Endothelial cell of umbilical vein (primary cell): ENCODE data around the gene TMEM208. TPM values are rescaled to one million over a fixed set of nuclear protein-coding genes. Genes with fewer than 3 reads are reported as not detected.

ENCODE experiments used
- BruUV-seq: library from RNA; stranded (reverse); fragments of 400-500 nt; replicated peaks from 2 replicates; lab custom pipeline; 2021; lab: Mats Ljungman, UMichigan
- CTCF ChIA-PET: fragments of 300-600, 350-600 bp; sonication (Branson Sonifier 250); formaldehyde crosslinking; loops from one replicate; lab custom pipeline; 2021; ENCODE audit warnings: antibody characterized with exemption, inconsistent platforms; lab: Charles Lee
- POLR2A ChIA-PET: fragments of 300-600, 350-600 bp; sonication (Branson Sonifier 250); formaldehyde crosslinking; loops from one replicate; lab custom pipeline; 2021; ENCODE audit warnings: antibody characterized with exemption, inconsistent platforms; lab: Charles Lee
- DNase-seq: peaks from one replicate; pipeline ENCODE4 v3.0.0-alpha.2; 2011; ENCODE audit warnings: low read depth, low spot score
- FAIRE-seq: peaks from 2 replicates; lab custom pipeline; 2011; peaks lifted over from hg19 to GRCh38; lab: Jason Lieb, UNC
- H2AFZ ChIP-seq: 2 replicates; pipeline ENCODE4 v1.6.0; 2012; ENCODE audit warnings: low read depth, low read length, control low read depth, inconsistent platforms
- H3K27ac ChIP-seq: 2 replicates; pipeline ENCODE4 v1.5.1; 2011; ENCODE audit warnings: low read depth, mild to moderate bottlenecking, control low read depth, low read length, moderate library complexity; ENCODE audit not compliant: insufficient read depth
- H3K27me3 ChIP-seq, 2 experiments: 2 replicates each; pipeline versions ENCODE4 v1.6.0 to v1.6.1; 2011; ENCODE audit warnings: low read length in 2 of 2, mixed read lengths in 1 of 2; ENCODE audit not compliant: control insufficient read depth in 2 of 2, insufficient read depth in 2 of 2
- H3K36me3 ChIP-seq, 2 experiments: 2 replicates in 1 of 2; 3 replicates in 1 of 2; pipeline ENCODE4 v1.5.1; 2011; ENCODE audit warnings: low read length in 2 of 2, mild to moderate bottlenecking in 1 of 2, moderate library complexity in 1 of 2; ENCODE audit not compliant: control insufficient read depth in 2 of 2, insufficient read depth in 2 of 2; ENCODE audit errors: extremely low read depth in 1 of 2
- H3K4me1 ChIP-seq: 3 replicates; pipeline ENCODE4 v1.5.1; 2011; ENCODE audit warnings: mild to moderate bottlenecking, low read length; ENCODE audit not compliant: control insufficient read depth, insufficient read depth; ENCODE audit errors: extremely low read depth
- H3K4me2 ChIP-seq: 2 replicates; pipeline ENCODE4 v1.6.1; 2011; ENCODE audit warnings: low read length, control low read depth, mixed read lengths; ENCODE audit not compliant: insufficient read depth
- H3K4me3 ChIP-seq, 3 experiments: fragments of 200-600 bp in 1 of 3; sonication (generic), shearing (Covaris generic) in 1 of 3; replicated peaks in 1 of 3; 2 replicates each; pipeline ENCODE4 v1.5.1; 2011 to 2016; ENCODE audit warnings: control low read depth in 3 of 3, low read length in 3 of 3, mild to moderate bottlenecking in 2 of 3, inconsistent platforms in 1 of 3, low read depth in 1 of 3, moderate library complexity in 1 of 3; ENCODE audit not compliant: insufficient read depth in 1 of 3
- H3K79me2 ChIP-seq: 2 replicates; pipeline ENCODE4 v1.6.0; 2012; ENCODE audit warnings: low read length, inconsistent platforms; ENCODE audit not compliant: control insufficient read depth, insufficient read depth
- H3K9ac ChIP-seq: replicated peaks from 2 replicates; pipeline ENCODE3; 2011; ENCODE audit warnings: low read length, control low read depth; ENCODE audit not compliant: insufficient read depth; ENCODE audit errors: extremely low read depth
- H3K9me1 ChIP-seq: replicated peaks from 3 replicates; pipeline ENCODE4 v1.6.0; 2011; ENCODE audit warnings: mild to moderate bottlenecking, low read length; ENCODE audit not compliant: control insufficient read depth, insufficient read depth; ENCODE audit errors: extremely low read depth
- H3K9me3 ChIP-seq: replicated peaks from 2 replicates; pipeline ENCODE4 v1.5.1; 2012; ENCODE audit warnings: low read length, inconsistent platforms; ENCODE audit not compliant: control insufficient read depth, insufficient read depth
- H4K20me1 ChIP-seq: replicated peaks from 2 replicates; pipeline ENCODE3; 2011; ENCODE audit warnings: mild to moderate bottlenecking, low read length; ENCODE audit not compliant: control insufficient read depth, insufficient read depth; ENCODE audit errors: extremely low read depth
- EZH2 ChIP-seq: IDR thresholded peaks from 2 replicates; pipeline ENCODE4 v1.6.1; 2012; ENCODE audit warnings: borderline replicate concordance, low read depth, mild to moderate bottlenecking, moderate library complexity, low read length, inconsistent platforms; ENCODE audit not compliant: severe bottlenecking
- GATA2 ChIP-seq: IDR thresholded peaks from 2 replicates; pipeline ENCODE4 v1.7.0; 2011; ENCODE audit warnings: low read depth, mild to moderate bottlenecking, moderate library complexity, mixed read lengths, low read length; ENCODE audit not compliant: insufficient read length, insufficient read depth
- MAX ChIP-seq: IDR thresholded peaks from 2 replicates; pipeline ENCODE4 v1.6.1; 2011; ENCODE audit not compliant: insufficient read depth, insufficient read length
- MYC ChIP-seq: IDR thresholded peaks from one replicate; pipeline ENCODE4 v1.6.1; 2011; ENCODE audit warnings: mild to moderate bottlenecking, low read depth, low read length
- dilution Hi-C: fragments of 300-500 bp; cut with MboI; formaldehyde crosslinking; loops from one replicate; pipeline ENCODE4 v1.15.0; 2019; ENCODE audit warnings: low sequenced_read_pairs; ENCODE audit not compliant: extremely low pct_ligation_motif_present
- intact Hi-C: fragments of 100-400 bp; cut with micrococcal nuclease; formaldehyde crosslinking; loops from one replicate; pipeline ENCODE4 v1.10.0; 2022
- polyA plus RNA-seq, 4 experiments: library from polyadenylated mRNA; depleted of rRNA in 3 of 4; stranded (reverse) in 3 of 4; unstranded in 1 of 4; fragments of >200 nt; gene quantifications; 2 replicates each; pipeline versions ENCODE4 v1.2.1 to v1.2.3, GENCODE V29; 2011 to 2012; ENCODE audit warnings: missing spikeins in 1 of 4
- total RNA-seq: library from RNA; stranded (reverse); gene quantifications from 2 replicates; pipeline ENCODE4 v1.2.3, GENCODE V29; 2021
- TF ChIP-seq, protein P1 (sequence below), 2 donors: IDR thresholded peaks; 1 replicate in 1 of 2; 2 replicates in 1 of 2; pipeline ENCODE4 v1.5.1; 2011; ENCODE audit warnings: low read length in 2 of 2, mild to moderate bottlenecking in 2 of 2, moderate library complexity in 2 of 2, control low read depth in 1 of 2, inconsistent platforms in 1 of 2, low read depth in 1 of 2; ENCODE audit not compliant: insufficient read depth in 1 of 2; ENCODE audit errors: extremely low read depth in 1 of 2

The TMEM208 gene
- total and polyA plus RNA-seq, 2 donors (not counting 3 experiments of a cell fraction or from before 2014, with no cell fraction given), result 35.3 to 94.0 TPM

- H3K27ac ChIP-seq, result no peak overlapping the region
- H3K9me3 ChIP-seq, result no peaks in the 10 kb centered on the region
- dilution Hi-C loops (no loop called here), intact Hi-C loops (no loop called here)
- TF ChIP-seq MYC (no peak), MAX (no peak)
- no peak overlapping the region for H3K4me3 ChIP-seq
- no TSS peak for BruUV-seq
- H3K36me3 ChIP-seq, result peaks cover 0 to 10% of the 10 kb centered on the region in 2 experiments
- DNase-seq (no peak), FAIRE-seq (no peak)
- no peak overlapping the region for H3K4me2 ChIP-seq
- H3K27me3 ChIP-seq, result no peaks in the 10 kb centered on the region
- H3K4me1 ChIP-seq, result peaks cover 5% of the 10 kb centered on the region
- ChIA-PET CTCF (interaction anchor here (0.8 to 1.9 kb wide), 4 partner anchors 9 to 53 kb away, joined by 3 to 10 read pairs (median 3); partner anchors contain the start of gene ELMO3), POLR2A (no interaction called here)
- H4K20me1 ChIP-seq, result no peaks in the 10 kb centered on the region
- no peaks in the 10 kb centered on the region for H3K9me1 ChIP-seq
- no peak overlapping the region for H3K9ac ChIP-seq
- H2AFZ ChIP-seq, result no peak overlapping the region
- H3K79me2 ChIP-seq, result no peaks in the 10 kb centered on the region
These were observed 18.6 kb upstream of the TMEM208 start for GRCh38 chr16:67208154-67208896.

DNA sequence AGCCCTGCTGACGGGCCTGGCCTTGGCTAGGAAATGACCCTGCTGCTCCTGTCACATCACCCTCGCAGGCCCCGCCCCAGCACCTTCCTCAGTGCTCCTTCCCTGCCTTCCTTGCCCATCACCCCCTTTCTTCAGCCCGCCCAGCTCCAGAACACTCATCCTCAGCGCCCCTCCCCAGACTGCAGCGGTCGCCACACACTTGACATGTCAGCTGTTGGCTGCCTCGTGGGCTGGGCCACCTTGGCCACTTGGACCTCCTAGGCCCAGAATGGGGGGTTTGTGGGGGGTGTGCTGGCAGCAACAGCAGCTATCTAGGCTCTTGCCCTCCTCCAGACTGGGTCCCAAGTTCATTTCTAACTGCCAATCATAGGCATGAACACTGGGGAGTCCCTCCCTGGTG is 17.4 kb upstream of the TMEM208 start:
- FAIRE-seq, result no peak
- POLR2A ChIA-PET, result no interaction called here

More for the DNA sequence above, 17.4 kb upstream of the TMEM208 start:
- TF ChIP-seq, protein P1, sequence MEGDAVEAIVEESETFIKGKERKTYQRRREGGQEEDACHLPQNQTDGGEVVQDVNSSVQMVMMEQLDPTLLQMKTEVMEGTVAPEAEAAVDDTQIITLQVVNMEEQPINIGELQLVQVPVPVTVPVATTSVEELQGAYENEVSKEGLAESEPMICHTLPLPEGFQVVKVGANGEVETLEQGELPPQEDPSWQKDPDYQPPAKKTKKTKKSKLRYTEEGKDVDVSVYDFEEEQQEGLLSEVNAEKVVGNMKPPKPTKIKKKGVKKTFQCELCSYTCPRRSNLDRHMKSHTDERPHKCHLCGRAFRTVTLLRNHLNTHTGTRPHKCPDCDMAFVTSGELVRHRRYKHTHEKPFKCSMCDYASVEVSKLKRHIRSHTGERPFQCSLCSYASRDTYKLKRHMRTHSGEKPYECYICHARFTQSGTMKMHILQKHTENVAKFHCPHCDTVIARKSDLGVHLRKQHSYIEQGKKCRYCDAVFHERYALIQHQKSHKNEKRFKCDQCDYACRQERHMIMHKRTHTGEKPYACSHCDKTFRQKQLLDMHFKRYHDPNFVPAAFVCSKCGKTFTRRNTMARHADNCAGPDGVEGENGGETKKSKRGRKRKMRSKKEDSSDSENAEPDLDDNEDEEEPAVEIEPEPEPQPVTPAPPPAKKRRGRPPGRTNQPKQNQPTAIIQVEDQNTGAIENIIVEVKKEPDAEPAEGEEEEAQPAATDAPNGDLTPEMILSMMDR (IDR thresholded peaks at IDR 0.05; ENCODE audit: extremely low read depth in 1 of 2, insufficient read depth in 1 of 2, low read depth in 1 of 2, low read length in 2 of 2), result no peak
- TF ChIP-seq EZH2 (no peak), GATA2 (no peak)
- Histone ChIP-seq H3K4me1 (peaks cover 5% of the 10 kb centered on the region), H3K9me3 (no peaks in the 10 kb centered on the region), H3K4me3 (no peak overlapping the region), H3K27ac (no peak overlapping the region), H4K20me1 (no peaks in the 10 kb centered on the region), H3K9ac (no peak overlapping the region), H3K36me3 (no peaks in the 10 kb centered on the region), H3K4me2 (no peak overlapping the region), H3K79me2 (no peaks in the 10 kb centered on the region), H3K27me3 (no peaks in the 10 kb centered on the region), H3K9me1 (no peaks in the 10 kb centered on the region), H2AFZ (no peak overlapping the region)
- intact Hi-C loops, result no loop called here
- no peak for DNase-seq
- BruUV-seq, result no TSS peak
- dilution Hi-C loops, result no loop called here
- CTCF ChIA-PET, result interaction anchor here (0.8 to 1.9 kb wide), 4 partner anchors 10 to 54 kb away, joined by 3 to 10 read pairs (median 3); partner anchors contain the start of gene ELMO3
